GM10266 (cell line): Measurements from ENCODE around the gene STX8.

Experiments
- DNase-seq: peaks from one replicate; pipeline ENCODE4 v3.0.0; 2012; ENCODE audit errors: extremely low spot score
- TF ChIP-seq, protein P1 (sequence below): IDR thresholded peaks from 2 replicates; pipeline ENCODE4 v1.5.1; 2012; ENCODE audit warnings: mild to moderate bottlenecking, low read depth; ENCODE audit not compliant: control insufficient read depth, insufficient read depth; ENCODE audit errors: missing control alignments

STX8 gene

DNA sequence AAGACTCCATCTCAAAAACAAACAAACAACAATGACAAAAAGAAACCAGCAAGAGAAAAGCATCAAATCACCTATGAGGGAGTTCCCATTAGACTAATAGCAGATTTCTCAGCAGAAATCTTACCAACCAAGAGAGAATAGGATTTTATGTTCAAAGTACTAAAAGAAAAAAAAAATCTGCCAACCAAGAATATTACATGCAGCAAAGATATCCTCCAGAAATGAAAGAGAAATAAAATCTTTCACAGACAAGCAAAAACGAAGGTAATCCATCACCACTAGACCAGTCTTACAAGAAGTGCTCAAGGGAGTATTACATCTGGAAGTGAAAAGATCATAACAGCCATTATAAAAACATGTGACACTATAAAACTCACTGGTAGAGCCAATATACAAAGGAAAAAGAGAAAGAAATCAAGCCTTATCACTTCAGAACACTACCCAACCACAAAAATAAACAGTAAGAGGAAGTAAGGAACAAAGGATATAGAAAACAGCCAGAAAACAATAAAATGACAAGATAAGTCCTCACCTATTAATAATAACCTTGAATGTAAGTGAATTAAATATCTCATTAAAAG is 66.3 kb downstream of the STX8 start:
- no peak for DNase-seq
- TF ChIP-seq, protein P1, sequence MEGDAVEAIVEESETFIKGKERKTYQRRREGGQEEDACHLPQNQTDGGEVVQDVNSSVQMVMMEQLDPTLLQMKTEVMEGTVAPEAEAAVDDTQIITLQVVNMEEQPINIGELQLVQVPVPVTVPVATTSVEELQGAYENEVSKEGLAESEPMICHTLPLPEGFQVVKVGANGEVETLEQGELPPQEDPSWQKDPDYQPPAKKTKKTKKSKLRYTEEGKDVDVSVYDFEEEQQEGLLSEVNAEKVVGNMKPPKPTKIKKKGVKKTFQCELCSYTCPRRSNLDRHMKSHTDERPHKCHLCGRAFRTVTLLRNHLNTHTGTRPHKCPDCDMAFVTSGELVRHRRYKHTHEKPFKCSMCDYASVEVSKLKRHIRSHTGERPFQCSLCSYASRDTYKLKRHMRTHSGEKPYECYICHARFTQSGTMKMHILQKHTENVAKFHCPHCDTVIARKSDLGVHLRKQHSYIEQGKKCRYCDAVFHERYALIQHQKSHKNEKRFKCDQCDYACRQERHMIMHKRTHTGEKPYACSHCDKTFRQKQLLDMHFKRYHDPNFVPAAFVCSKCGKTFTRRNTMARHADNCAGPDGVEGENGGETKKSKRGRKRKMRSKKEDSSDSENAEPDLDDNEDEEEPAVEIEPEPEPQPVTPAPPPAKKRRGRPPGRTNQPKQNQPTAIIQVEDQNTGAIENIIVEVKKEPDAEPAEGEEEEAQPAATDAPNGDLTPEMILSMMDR, result no peak

DNA sequence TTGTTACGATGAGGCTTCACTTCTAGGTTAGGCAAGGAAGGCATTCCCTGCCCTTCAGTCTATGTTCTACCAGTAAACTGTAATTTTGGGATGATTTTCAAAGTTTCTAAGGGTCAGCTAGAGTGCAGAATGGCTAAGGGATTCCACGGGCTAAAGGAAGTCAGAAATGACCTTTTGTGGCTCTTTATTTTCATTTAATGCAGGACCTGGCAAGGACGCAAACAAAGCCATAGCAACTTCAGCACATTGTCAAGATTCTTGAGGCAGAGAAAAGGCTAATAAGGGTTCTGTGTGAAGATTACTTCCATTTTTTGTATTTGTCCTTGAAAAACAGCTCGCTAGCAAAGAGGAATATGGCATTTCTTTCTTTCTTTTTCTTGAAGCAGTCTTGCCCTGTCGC is 76.6 kb downstream of the STX8 start:
- TF ChIP-seq, protein P1, result no peak
- DNase-seq, result no peak

DNA sequence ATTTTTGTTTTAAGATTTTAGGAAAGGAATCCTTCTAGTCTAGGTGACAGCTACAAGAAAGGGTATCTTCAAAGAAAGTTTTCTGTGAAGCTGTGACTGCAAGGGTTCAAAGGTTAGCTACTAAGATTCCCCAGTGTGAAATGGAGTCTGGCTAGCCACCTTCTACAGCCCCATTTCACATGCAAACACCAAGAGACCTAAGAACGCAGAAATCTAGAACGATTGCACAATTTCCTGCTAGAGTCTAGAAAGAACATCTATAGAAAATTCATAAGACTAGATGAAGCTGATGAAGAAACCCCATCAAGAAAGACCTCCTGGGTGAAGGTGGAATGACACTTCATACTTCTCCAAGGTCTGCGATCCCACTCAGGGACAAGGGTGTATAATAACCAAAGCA is 77.1 kb downstream of the STX8 start:
- TF ChIP-seq, protein P1, result no peak
- DNase-seq, result no peak

DNA sequence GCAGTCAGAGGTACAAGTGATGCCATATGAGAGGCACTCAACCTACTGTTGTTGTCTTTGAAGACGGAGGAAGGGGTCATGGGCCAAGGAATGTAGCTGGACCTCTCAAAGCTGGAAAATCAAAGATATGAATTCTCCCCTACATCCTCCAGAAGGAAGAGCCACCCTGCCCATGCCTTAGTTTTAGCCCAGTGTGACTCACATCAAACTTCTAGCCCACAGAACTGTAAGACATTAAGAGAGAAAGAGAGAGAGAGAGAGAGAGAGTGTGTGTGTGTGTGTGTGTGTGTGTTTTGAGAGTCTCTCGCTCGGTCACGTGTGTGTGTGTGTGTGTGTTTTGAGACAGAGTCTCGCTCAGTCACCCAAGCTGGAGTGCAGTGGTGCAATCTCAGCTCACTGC is 87.1 kb downstream of the STX8 start:
- TF ChIP-seq, protein P1, result no peak
- no peak for DNase-seq

DNA sequence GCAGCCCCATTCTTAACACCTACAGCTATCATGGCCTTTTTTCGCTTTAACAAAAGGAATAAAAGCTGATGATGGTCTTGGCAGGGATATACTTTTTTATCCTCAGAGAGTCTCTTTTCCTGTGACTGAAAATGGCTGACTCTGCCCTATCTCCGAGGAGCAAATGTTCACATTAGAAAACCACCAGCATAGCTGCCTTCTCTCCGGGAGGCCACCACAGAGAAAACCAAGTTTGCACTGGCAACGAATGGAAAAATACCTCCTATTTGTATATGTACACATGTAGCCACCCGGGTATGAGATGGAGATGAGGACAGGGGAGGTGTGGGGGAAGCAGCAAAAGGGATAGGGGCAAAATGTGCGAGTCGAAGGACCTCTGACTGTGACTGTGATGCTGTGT is 88.2 kb downstream of the STX8 start:
- DNase-seq, result no peak
- TF ChIP-seq, protein P1, result no peak

DNA sequence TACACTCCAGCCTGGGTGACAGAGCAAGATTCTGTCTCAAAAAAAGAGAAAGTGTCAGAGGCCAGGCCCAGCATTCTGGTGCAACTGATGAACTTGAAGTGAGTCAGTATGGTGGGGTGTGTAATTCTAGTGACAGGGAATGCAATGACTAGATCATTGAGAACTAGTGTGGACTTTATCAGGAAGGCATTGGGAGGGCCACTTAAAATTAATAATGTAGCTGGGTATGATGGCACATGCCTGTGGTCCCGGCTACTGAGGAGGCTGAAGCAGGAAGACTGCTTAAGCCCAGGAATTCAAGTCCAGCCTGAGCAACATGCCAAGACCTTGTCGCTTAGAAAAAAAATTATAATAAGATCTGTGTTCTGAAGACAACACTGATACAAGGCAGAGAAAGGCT is 90.8 kb downstream of the STX8 start:
- TF ChIP-seq, protein P1, result no peak
- DNase-seq, result no peak

DNA sequence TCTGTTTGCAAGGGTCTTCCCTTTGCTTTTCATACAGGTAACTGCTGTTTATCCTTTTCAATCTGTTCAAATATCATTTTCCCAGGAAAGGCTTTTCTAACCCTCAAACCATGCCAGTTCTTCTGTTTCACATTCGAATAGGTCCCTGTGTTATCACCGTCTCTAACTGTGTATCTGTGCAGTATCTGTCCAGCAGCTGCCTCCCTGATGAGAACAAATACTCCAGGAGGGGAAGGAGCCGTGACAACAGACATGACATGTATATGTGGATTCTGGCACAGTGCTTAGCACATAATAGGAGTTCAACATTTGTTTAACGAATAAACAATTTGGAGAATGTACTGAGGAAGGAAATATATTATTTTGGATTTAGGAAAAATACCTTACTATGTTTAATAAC is 95.7 kb downstream of the STX8 start:
- TF ChIP-seq, protein P1, result no peak
- DNase-seq, result no peak
